NCI-H748 (cell line): ENCODE results near the gene OR11H1.
A peak's percentile ranks its signal among the peaks of the same experiment; 100 is the strongest.
"Not testable (repeated sequence)": the region's sequence is repeated elsewhere in the genome, so short reads cannot be mapped to it uniquely, and the experiment has no call there.

Source experiments
- DNase-seq: peaks from one replicate; lab custom pipeline; 2025; ENCODE audit not compliant: unreplicated experiment; lab: John Stamatoyannopoulos, UW

Gene OR11H1, protein sequence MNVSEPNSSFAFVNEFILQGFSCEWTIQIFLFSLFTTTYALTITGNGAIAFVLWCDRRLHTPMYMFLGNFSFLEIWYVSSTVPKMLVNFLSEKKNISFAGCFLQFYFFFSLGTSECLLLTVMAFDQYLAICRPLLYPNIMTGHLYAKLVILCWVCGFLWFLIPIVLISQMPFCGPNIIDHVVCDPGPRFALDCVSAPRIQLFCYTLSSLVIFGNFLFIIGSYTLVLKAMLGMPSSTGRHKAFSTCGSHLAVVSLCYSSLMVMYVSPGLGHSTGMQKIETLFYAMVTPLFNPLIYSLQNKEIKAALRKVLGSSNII

GRCh38 chr22:15527892-15528291 is at the start of gene OR11H1:
Gene OR11H1, plus strand, starts transcription at chr22:15528192. Its CDS starts 0 bp downstream, at chr22:15528192.
- DNase-seq = not testable (repeated sequence)

DNA sequence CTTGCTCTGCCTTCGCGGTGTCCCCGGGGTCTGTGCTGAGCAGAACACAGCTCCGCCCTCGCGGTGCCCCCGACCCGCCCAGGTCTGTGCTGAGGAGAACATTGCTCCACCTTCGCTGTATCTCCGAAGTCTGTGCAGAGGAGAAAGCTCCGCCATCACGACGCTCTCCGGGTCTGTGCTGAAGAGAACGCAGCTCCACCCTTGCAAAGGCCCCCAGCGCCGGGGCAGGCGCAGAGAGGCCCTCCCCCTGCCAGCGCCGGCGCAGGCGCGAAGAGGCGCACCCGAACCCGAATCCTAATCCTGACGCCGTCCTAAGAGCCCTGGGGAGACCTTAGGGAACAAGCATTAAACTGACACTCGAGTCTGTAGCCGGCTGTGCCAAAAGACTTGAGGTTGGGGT is 18.0 kb upstream of the OR11H1 start:
- DNase-seq = peak; percentile 1

- not testable (repeated sequence) for DNase-seq
These were observed 12.1 kb upstream of the OR11H1 start for GRCh38 chr22:15515896-15516295.

DNA sequence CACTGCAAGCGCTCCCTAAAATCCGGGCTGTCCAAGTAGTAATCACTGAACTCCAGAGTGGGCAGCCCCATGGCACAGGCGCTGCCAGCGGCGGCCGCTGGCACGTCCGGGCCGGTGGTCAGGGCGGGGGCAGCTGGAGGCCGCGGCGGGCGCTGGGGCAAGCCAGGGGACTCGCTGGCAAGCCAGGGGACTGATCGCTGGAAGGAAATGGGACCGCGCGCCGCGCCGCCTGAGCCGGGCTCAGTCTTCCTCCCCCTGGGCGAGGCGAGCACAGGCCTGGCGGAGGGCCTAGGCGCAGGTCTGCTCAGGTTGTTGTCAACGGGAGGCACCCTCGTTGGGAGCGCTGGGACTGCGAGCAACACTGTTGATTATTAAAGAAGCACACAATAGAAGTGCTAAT is 25.8 kb downstream of the OR11H1 start:
- DNase-seq = not testable (repeated sequence)

GRCh38 chr22:15563461-15563860 is 35.5 kb downstream of the OR11H1 start:
- not testable (repeated sequence) for DNase-seq

- DNase-seq = not testable (repeated sequence)
These were observed 37.1 kb downstream of the OR11H1 start for GRCh38 chr22:15565063-15565462.
